PFSK-1 (cell line): Measurements from ENCODE around the gene SIN3A.

Source experiments
- POLR2AphosphoS5 ChIP-seq: IDR thresholded peaks from 2 replicates; pipeline ENCODE4 v1.6.1; 2012; ENCODE audit warnings: low read depth, mild to moderate bottlenecking, control low read depth, low read length, moderate library complexity
- REST ChIP-seq, 2 experiments: IDR thresholded peaks; 2 replicates each; pipeline versions ENCODE4 v1.6.1 to v1.8.0; 2011 to 2012; ENCODE audit warnings: low read depth in 2 of 2, low read length in 2 of 2, control low read depth in 1 of 2, inconsistent platforms in 1 of 2, mild to moderate bottlenecking in 1 of 2, moderate library complexity in 1 of 2; ENCODE audit not compliant: insufficient read depth in 1 of 2
- TAF1 ChIP-seq: IDR thresholded peaks from 2 replicates; pipeline ENCODE4 v1.6.1; 2012; ENCODE audit warnings: low read length, control low read depth, borderline replicate concordance; ENCODE audit not compliant: insufficient read depth

DNA sequence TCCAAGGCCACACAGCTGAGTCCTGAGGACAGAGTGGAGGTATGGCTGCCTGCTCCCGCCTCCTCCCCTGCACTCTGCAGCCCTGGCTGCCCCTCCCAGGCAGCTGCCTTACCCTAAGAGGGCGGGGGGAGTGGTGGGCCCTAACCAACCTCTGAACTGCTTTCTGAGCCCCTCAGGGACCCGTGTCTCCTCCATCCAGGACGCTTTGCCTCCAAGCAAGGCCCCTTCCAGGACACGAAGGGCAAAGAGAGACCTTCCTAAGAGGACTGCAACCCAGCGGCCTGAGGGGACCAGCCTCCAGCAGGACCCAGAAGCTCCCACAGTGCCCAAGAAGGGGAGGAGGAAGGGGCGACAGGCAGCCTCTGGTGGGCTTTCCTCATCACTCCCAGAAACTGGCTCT lies 97.0 kb downstream of the SIN3A start:
- TF ChIP-seq TAF1: no peak
- TF ChIP-seq POLR2AphosphoS5: no peak
- TF ChIP-seq REST (IDR thresholded peaks at IDR 0.05; ENCODE audit: insufficient read depth in 1 of 2, low read depth in 2 of 2, low read length in 2 of 2): no peak
